ENCODE measurements around the gene PLCZ1. TPM values are rescaled to one million over a fixed set of nuclear protein-coding genes. Genes with fewer than 3 reads are reported as not detected.

PLCZ1 gene
- total RNA-seq, 2 experiments from 2014 or later: not detected

- TF ChIP-seq CTCF (IDR thresholded peaks at IDR 0.05): no peak
- H3K9me3 Mint-ChIP-seq: peaks cover 7% of the 10 kb centered on the region
- no peaks in the 10 kb centered on the region for H3K36me3 Mint-ChIP-seq (ENCODE audit: low read depth)
- ChIA-PET CTCF (no interaction called here), POLR2A (no interaction called here)
- DNase-seq: no peak
- H3K27ac Mint-ChIP-seq: no peak overlapping the region
- H3K4me1 Mint-ChIP-seq (ENCODE audit: low read depth): no peaks in the 10 kb centered on the region
- no peak overlapping the region for H3K4me3 Mint-ChIP-seq
- no peaks in the 10 kb centered on the region for H3K27me3 Mint-ChIP-seq
- ATAC-seq: no peak
- intact Hi-C loops (cut with micrococcal nuclease): no loop called here
Measured at GRCh38 chr12:18652596-18652995, 85.2 kb downstream of the PLCZ1 start.

GRCh38 chr12:18651525-18651924, 86.3 kb downstream of the PLCZ1 start:
- ChIA-PET CTCF (no interaction called here), POLR2A (no interaction called here)
- Mint-ChIP-seq H3K9me3 (peaks cover under 1% of the 10 kb centered on the region), H3K4me3 (no peak overlapping the region), H3K27ac (no peak overlapping the region), H3K36me3 (ENCODE audit: low read depth) (no peaks in the 10 kb centered on the region), H3K27me3 (no peaks in the 10 kb centered on the region), H3K4me1 (ENCODE audit: low read depth) (no peaks in the 10 kb centered on the region)
- no peak for TF ChIP-seq CTCF (IDR thresholded peaks at IDR 0.05)
- DNase-seq: no peak
- intact Hi-C loops (cut with micrococcal nuclease): no loop called here
- no peak for ATAC-seq

- DNase-seq (no peak), ATAC-seq (no peak)
- ChIA-PET POLR2A (no interaction called here), CTCF (no interaction called here)
- no peak overlapping the region for H3K4me3 Mint-ChIP-seq
- H3K9me3 Mint-ChIP-seq: peaks cover 4% of the 10 kb centered on the region
- H3K4me1 Mint-ChIP-seq (ENCODE audit: low read depth): no peaks in the 10 kb centered on the region
- H3K27me3 Mint-ChIP-seq: no peaks in the 10 kb centered on the region
- intact Hi-C loops (cut with micrococcal nuclease): no loop called here
- no peaks in the 10 kb centered on the region for H3K36me3 Mint-ChIP-seq (ENCODE audit: low read depth)
- no peak for TF ChIP-seq CTCF (IDR thresholded peaks at IDR 0.05)
- no peak overlapping the region for H3K27ac Mint-ChIP-seq
Measured at GRCh38 chr12:18646286-18646890, 91.4 kb downstream of the PLCZ1 start.

GRCh38 chr12:18644564-18644963, 93.2 kb downstream of the PLCZ1 start:
- Mint-ChIP-seq H3K4me1 (ENCODE audit: low read depth) (no peaks in the 10 kb centered on the region), H3K4me3 (no peak overlapping the region), H3K9me3 (peaks cover 4% of the 10 kb centered on the region), H3K27ac (no peak overlapping the region), H3K36me3 (ENCODE audit: low read depth) (no peaks in the 10 kb centered on the region), H3K27me3 (no peaks in the 10 kb centered on the region)
- ATAC-seq (no peak), DNase-seq (no peak)
- no peak for TF ChIP-seq CTCF (IDR thresholded peaks at IDR 0.05)
- POLR2A ChIA-PET: no interaction called here
- CTCF ChIA-PET: no interaction called here
- intact Hi-C loops (cut with micrococcal nuclease): no loop called here

GRCh38 chr12:18643681-18644080, 94.1 kb downstream of the PLCZ1 start:
- H3K27ac Mint-ChIP-seq: no peak overlapping the region
- intact Hi-C loops (cut with micrococcal nuclease): no loop called here
- ChIA-PET CTCF (no interaction called here), POLR2A (no interaction called here)
- no peaks in the 10 kb centered on the region for H3K36me3 Mint-ChIP-seq (ENCODE audit: low read depth)
- ATAC-seq: no peak
- H3K4me1 Mint-ChIP-seq (ENCODE audit: low read depth): no peaks in the 10 kb centered on the region
- H3K4me3 Mint-ChIP-seq: no peak overlapping the region
- no peak for TF ChIP-seq CTCF (IDR thresholded peaks at IDR 0.05)
- DNase-seq: no peak
- peaks cover 4% of the 10 kb centered on the region for H3K9me3 Mint-ChIP-seq
- no peaks in the 10 kb centered on the region for H3K27me3 Mint-ChIP-seq

Measured in activated CD8-positive, alpha-beta T cell treated with anti-CD3 and anti-CD28 coated beads for 36 hours (primary cell).